ENCODE measurements around the gene CAMKK2.

Gene CAMKK2

DNA sequence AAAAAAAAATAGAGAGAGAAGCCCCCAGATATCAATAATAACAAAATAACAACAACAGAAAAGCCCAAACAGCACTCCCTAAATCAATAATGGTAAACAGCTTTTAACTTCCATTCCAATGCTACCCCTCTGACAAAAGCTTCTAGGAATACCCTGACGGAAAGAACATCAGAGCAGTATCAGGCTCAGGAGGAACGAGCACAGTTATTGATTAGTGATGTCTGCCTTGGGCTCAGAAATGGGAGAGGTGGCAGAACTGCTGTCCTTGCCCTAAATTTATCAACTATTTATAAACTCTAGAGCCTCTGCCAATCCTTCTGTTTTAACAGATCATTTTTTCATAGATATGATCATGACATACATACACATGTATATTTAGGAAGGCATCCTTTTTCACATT is 44.7 kb downstream of the CAMKK2 start:
- peaks cover 73% of the 10 kb centered on the region for H3K36me3 ChIP-seq (ENCODE audit: control insufficient read depth, low read length)
- TF ChIP-seq CTCF (IDR thresholded peaks at IDR 0.05; ENCODE audit: low read depth, low read length, poor library complexity, severe bottlenecking) (no peak), EZH2phosphoT487 (IDR thresholded peaks at IDR 0.05; ENCODE audit: borderline replicate concordance, low read length) (no peak)
- H3K4me2 ChIP-seq (ENCODE audit: low read length): no peak overlapping the region
- no peak overlapping the region for H3K27ac ChIP-seq (ENCODE audit: low read depth, low read length)
- H3K4me1 ChIP-seq (ENCODE audit: control insufficient read depth, low read length): peaks cover 16% of the 10 kb centered on the region
- H3K9me3 ChIP-seq (ENCODE audit: control insufficient read depth, insufficient read depth, low read length): no peaks in the 10 kb centered on the region
- H3K79me2 ChIP-seq (ENCODE audit: control insufficient read depth, low read length): no peaks in the 10 kb centered on the region
- no peaks in the 10 kb centered on the region for H4K20me1 ChIP-seq (ENCODE audit: control insufficient read depth, insufficient read depth, low read depth, low read length)
- H3K9me2 ChIP-seq (replicated peaks; ENCODE audit: control insufficient read depth, low read length): no peaks in the 10 kb centered on the region
- H3F3A ChIP-seq (ENCODE audit: control insufficient read depth, insufficient read depth): no peaks in the 10 kb centered on the region
- H3K4me3 ChIP-seq (ENCODE audit: low read length): no peak overlapping the region
- H3K27me3 ChIP-seq (ENCODE audit: control insufficient read depth, low read length): no peaks in the 10 kb centered on the region

DNA sequence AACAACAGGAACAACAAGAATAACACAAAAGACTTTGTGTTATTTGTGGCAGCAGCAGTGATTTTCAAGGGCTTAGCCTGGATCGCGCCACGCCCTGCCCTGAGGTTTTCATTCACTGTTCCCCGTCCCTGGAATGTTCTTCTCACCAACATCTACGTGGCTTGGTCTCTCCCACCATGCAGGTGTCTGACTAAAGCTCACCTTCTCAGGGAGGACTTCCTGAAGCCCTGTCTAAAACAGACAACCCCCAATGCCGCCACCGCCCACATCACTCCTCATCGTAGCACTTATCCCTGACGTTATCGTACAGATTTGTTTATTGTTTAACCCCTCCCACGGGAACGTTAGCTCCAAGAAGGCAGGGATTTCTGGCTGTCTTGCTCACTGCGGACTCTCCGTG is 46.1 kb downstream of the CAMKK2 start:
- H3K27me3 ChIP-seq (ENCODE audit: control insufficient read depth, low read length): no peaks in the 10 kb centered on the region
- H3K36me3 ChIP-seq (ENCODE audit: control insufficient read depth, low read length): peaks cover 69% of the 10 kb centered on the region
- TF ChIP-seq CTCF (IDR thresholded peaks at IDR 0.05; ENCODE audit: low read depth, low read length, poor library complexity, severe bottlenecking) (no peak), EZH2phosphoT487 (IDR thresholded peaks at IDR 0.05; ENCODE audit: borderline replicate concordance, low read length) (no peak)
- no peak overlapping the region for H3K27ac ChIP-seq (ENCODE audit: low read depth, low read length)
- no peaks in the 10 kb centered on the region for H4K20me1 ChIP-seq (ENCODE audit: control insufficient read depth, insufficient read depth, low read depth, low read length)
- H3F3A ChIP-seq (ENCODE audit: control insufficient read depth, insufficient read depth): no peaks in the 10 kb centered on the region
- peaks cover 16% of the 10 kb centered on the region for H3K4me1 ChIP-seq (ENCODE audit: control insufficient read depth, low read length)
- H3K9me3 ChIP-seq (ENCODE audit: control insufficient read depth, insufficient read depth, low read length): no peaks in the 10 kb centered on the region
- H3K79me2 ChIP-seq (ENCODE audit: control insufficient read depth, low read length): no peaks in the 10 kb centered on the region
- H3K4me3 ChIP-seq (ENCODE audit: low read length): no peak overlapping the region
- no peak overlapping the region for H3K4me2 ChIP-seq (ENCODE audit: low read length)
- no peaks in the 10 kb centered on the region for H3K9me2 ChIP-seq (replicated peaks; ENCODE audit: control insufficient read depth, low read length)

DNA sequence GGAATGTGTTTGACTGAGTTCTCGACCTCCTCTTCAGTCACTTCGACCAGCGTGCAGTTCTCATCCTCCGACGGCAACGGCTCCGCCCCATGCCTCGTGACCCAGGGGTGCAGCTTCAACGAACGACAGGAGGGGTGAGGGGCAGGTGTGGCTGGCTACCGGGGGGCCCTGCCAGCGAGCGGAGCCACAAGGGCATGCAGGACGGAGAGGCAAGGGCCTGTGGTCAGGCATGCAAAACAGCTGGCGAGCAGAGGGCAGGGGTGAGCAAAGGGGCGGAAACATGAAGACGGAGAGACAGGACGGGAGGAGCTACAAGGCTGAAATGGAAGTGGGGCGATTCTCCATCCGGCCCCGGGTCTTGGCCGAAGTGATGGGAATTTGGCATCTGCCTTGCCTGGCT is 47.9 kb downstream of the CAMKK2 start:
- Histone ChIP-seq H3K4me3 (ENCODE audit: low read length) (no peak overlapping the region), H3K9me2 (replicated peaks; ENCODE audit: control insufficient read depth, low read length) (no peaks in the 10 kb centered on the region), H3K36me3 (ENCODE audit: control insufficient read depth, low read length) (peaks cover 67% of the 10 kb centered on the region), H3K79me2 (ENCODE audit: control insufficient read depth, low read length) (no peaks in the 10 kb centered on the region), H3K27me3 (ENCODE audit: control insufficient read depth, low read length) (no peaks in the 10 kb centered on the region), H3K9me3 (ENCODE audit: control insufficient read depth, insufficient read depth, low read length) (no peaks in the 10 kb centered on the region), H3K4me1 (ENCODE audit: control insufficient read depth, low read length) (peaks cover 16% of the 10 kb centered on the region), H3K4me2 (ENCODE audit: low read length) (peak overlapping the region; percentile 26; the same call in 1 of the 2 replicates), H3F3A (ENCODE audit: control insufficient read depth, insufficient read depth) (no peaks in the 10 kb centered on the region), H4K20me1 (ENCODE audit: control insufficient read depth, insufficient read depth, low read depth, low read length) (no peaks in the 10 kb centered on the region), H3K27ac (ENCODE audit: low read depth, low read length) (no peak overlapping the region)
- TF ChIP-seq CTCF (IDR thresholded peaks at IDR 0.05; ENCODE audit: low read depth, low read length, poor library complexity, severe bottlenecking): no peak
- no peak for TF ChIP-seq EZH2phosphoT487 (IDR thresholded peaks at IDR 0.05; ENCODE audit: borderline replicate concordance, low read length)

Data from DOHH2 (cell line).